GM12892 (cell line): ENCODE data around the gene EXOC3L4.

Source experiments
- POLR2A ChIP-seq: IDR thresholded peaks from 2 replicates; pipeline ENCODE4 v1.6.1; 2011; ENCODE audit warnings: low read depth, low read length, control low read depth
- POLR2AphosphoS5 ChIP-seq: IDR thresholded peaks from 2 replicates; pipeline ENCODE4 v1.6.1; 2011; ENCODE audit warnings: low read depth, low read length, control low read depth
- TAF1 ChIP-seq: IDR thresholded peaks from 2 replicates; pipeline ENCODE4 v1.6.1; 2011; ENCODE audit warnings: low read depth, mild to moderate bottlenecking, control low read depth, low read length, borderline replicate concordance

DNA sequence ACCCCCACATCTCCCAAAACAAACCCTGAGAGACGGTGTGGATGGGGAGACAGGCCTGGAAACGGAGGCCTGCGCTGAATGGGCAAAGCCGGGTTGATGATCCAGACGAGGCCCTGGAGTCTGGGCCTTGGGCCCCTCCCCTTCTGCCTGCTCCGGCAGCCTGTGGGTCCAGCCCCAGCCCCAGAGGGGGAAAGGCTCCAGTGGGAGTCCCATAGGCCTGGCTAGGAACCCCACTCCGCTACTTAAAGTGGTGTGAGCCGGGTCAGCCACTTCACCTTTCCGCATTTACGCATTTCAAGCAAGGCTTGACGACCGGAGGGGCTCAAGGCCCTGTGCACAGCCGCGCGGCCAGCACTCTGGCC, 28.0 kb downstream of the EXOC3L4 start:
- TF ChIP-seq POLR2AphosphoS5 (no peak), POLR2A (no peak), TAF1 (no peak)
